ENCODE data around the gene GREB1.

The GREB1 gene

DNA sequence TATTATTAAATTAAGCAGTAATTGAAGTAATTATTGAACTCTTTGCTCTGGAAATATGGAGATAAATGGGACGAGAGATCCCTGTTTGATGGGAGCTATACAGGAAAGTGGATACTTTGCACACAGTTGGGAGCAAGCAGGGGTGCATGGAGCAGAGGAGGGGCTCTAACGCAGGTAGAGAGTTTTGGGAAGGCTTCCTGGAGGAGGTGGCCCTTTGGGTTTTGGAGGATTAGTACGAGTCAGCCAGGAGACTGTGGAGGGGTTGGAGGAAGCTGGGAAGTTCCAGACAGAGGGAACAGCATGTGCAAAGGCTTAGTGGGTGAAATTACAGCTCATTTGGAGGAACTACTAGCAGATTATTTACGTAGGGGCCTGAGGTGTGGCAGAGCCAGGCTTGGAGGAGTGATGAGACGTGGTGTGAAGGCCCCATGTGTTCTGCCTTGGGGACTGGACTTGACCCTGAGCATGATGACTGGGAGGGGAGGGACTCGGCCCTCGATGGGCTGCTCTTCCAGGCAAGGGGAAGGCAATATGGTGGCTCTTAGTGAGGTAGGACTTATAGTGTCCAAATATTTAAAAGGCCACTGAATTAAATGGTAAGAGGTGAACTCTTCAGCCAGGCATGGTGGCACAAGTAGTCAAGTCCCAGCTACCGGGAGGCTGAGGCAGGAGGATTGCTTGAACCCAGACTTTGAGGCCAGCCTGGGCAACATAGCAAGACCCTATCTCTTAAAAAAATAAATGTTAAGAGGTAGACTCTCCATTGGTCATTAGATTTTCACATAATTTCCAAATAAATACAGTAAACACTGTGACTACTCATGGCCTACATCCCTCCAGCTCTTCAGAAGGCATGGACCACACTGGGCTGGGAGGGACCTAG, 30.2 kb downstream of the GREB1 start:
- FAIRE-seq = no peak

DNA sequence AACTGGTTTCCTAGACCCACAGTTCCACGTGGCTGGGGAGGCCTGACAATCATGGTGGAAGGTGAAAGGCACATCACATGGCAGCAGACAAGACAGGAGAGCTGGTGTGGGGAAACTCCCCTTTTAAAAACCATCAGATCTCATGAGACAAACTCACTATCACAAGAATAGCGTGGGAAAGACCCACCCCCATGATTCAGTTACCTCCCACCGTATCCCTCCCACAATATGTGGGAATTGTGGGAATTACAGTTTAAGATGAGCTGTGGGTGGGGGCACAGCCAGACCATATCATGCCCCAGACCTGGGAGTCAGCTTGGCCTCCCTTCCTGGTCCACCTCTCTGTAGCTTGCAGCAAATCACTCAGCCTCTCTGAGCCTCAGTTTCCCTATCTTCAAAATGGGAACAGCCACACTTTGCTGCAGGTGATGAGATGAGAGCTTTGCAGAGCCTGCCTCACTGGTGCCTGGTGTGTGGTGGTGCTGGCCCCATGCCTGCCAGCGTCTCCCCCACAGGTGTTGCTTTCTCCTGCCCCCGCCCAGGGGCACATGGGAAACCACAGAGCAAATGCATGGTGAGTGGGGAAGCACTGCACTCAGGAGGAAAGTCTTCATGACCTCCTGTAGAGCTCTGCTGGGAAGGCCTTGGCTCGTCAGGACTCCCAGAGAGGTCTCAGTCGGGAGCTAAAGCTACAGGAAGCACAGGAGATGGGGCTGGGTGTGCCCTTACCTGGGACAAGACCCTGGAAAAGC, 31.1 kb downstream of the GREB1 start:
- FAIRE-seq = no peak

DNA sequence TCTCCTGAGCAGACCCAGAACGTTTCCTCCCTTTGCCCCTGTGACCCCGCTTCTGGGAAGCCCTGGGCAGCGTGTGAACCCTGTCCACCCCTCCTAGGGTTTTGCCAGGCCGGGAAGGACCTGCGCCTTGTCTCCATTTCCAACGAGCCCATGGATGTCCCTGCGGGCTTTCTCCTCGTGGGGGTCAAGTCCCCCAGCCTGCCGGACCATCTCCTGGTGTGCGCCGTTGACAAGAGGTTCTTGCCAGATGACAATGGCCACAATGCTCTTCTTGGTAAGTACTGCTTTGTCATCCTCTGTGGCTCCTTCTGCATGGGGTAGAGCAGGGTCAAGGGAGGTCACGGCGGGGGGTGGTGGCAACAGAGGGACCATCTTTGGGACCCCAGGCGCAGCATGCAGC, 32.5 kb downstream of the GREB1 start:
- FAIRE-seq = no peak

DNA sequence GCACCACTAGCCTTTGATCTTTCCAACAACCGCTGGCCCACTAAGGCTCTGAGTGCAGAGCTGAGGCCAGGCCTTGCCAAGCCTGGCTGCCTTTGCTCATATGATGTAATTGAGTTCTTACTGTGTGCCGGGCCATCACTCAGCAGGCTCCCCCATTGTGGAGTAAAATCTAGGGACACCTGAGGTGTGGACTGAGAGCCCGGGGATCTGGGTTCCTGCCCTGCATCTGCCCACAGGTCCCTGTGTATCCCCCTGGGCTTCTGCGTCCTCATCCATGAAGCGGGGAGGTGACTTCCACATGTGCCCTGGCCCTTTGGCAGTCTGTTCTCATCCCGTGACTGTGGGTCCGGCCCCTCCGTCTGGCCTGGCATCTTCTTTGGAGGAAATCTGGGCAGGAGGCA, 33.8 kb downstream of the GREB1 start:
- FAIRE-seq = no peak

DNA sequence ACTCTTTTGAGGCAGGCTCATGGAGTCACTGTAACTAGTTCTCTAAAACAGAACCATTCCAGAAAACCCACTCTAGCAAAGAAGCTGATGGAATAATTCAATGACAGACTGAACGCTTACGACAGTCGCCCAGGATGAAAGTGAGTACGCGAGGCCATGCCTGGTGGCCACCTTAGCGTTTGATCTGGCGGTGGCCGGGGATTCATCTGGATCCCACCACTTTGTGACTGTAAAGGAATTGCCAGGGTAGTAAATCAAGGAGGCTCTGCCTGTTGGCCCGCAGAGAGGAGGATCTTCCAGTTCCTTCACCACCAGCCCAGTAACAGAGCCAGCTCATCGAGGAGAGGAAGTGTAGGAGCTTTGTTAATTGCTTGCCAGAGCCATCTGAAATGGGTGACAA, 34.6 kb downstream of the GREB1 start:
- no peak for FAIRE-seq

DNA sequence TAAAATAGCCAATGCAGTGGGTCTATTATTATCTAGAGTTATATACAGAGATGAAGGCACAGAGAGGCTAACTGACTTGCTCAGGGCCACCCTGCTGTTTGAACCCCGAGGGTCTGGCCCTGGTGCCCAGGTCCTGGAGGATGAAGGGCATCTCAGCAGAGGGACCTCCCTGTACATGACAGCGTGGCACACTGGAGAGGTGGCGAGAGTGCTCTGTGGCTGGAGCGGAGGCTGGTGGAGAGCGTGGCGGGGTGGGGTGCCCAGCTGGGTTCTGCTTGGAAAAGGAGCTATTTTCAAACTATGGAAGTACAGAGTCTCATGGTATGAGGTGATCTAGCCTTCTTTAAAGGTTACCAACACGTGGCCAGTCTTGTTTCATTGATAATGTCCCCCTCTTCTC, 35.8 kb downstream of the GREB1 start:
- no peak for FAIRE-seq

DNA sequence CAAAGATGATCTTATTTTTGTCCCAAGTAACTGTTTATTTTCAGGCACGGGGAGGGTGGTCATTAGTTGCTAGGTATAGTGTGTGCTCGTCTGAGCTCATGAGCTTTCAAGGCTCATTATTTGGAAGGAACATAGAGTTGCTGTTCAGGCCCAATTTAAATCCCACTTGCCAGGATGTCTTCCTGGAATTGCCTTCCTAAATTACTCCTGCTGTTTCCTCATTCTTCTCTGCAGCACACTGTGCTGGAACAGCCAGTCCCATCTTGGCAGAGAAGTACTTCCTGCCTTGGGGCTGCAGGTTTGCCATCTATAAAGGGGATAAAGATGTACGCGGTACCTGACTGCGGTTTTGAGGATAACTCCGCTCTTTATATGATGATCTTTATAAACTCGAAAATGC, 37.3 kb downstream of the GREB1 start:
- no peak for FAIRE-seq

DNA sequence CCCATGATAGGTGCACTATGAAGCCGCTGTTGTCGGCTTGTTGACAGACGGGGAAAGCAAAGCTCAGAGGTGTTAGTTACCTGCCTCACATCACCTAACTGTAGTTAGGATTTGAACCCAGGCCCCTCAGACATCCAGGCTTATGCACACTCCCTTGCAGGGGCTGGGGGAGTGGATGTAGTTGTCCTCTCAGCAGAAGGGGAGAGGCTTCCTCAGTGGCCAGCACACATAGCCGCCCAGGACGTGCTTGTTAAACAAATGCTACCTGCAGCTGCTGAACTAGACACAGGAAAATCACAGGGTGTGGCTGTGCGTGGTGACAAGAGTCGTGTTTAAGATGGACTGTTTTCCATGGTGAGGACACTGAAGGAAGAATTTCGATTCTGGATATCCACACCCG, 39.2 kb downstream of the GREB1 start:
- FAIRE-seq = no peak

DNA sequence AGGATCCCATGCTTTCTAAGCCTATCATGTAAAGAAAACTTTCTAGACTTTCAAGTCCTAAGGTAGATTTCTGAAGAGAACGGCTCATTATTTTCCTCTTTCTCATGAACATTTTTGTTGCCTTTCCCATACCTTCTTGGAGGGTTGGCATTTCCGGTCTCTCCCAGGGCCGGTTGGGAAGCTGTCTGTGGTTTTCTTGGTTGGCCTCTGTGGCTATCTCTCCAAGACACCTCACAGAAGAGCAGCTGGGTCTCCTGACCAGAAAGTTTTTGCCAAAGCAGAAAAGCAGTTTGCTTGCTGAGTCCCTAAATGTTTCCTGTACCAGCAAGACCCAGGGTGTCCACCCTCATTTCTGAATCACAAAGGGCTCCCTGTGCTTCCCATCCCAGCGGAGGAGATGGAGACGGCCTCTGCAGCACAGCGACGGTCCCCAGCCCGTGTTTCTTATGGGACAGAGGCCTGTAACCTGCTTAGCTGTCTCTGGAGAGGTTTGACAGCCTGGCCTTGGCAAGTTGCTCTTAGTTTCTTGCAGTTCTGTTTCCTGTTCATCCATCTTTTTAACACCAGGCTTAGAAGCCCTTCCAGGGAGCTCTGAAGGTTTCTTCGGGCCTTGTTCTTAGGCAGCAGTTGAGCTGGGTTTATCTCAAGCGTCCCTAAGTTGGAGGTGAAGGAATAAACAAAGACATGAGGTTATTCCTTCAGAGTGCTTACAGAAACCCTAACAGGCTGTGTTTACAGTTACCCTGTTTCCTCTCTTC, 39.8 kb downstream of the GREB1 start:
- FAIRE-seq = no peak

DNA sequence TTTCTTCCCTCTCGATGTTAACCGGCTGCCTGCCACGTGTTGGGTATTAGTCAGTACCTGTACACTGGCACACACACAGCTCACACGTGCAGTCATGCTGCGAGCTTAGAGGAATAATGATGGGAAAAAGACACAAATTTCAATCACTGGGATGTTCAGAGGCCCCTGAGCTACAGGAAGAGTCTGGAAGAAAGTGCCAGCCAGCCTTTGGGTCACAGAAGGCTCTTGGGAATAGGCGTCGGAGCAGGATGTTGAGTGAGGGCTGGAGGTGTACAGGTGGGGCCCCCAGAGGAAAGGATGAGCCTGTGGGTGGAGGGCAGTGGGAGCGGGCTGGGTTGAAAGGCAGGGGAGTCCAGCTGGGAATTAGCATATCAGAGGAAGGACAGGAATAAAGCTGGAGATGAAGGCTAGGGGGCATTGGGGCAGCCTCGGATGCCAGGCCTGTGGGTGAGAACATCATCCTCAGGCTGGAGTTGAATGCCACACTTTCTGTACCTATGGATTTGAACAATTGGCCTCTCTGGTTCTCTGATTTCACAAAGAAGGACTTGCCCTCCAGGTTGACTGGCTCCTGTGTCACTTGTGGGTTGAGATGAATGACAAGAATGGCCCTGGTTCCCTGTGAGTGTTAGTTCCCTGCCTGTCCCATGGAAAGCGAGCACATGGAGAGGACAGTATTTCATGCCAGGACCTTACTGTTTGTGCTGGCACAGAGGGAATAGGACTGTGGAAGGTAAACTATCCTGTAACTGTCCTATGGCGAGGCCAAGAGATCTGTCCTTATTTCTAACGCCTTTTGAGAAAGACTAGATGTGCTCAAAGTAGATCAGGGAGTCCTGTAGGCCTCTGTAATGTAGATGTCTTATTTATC, 40.6 kb downstream of the GREB1 start:
- FAIRE-seq = no peak

DNA sequence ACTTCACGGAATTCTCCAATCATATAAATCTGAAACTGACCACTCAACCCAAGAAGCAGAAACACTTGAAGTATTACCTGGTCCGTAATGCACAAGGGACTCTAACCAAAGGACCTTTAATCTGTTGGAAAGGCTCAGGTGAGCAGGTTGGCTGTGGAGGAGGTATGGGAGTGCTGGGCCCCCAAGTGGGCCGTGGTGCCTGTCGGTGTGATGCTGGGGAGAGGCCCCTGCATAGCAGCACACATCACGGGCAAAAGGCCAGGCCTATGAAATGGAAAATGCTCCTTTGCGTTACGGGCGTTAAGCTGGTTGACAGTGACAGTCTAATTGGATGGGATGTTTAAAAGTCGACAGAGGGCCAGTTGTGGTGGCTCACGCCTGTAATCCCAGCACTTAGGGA, 42.6 kb downstream of the GREB1 start:
- FAIRE-seq = no peak

DNA sequence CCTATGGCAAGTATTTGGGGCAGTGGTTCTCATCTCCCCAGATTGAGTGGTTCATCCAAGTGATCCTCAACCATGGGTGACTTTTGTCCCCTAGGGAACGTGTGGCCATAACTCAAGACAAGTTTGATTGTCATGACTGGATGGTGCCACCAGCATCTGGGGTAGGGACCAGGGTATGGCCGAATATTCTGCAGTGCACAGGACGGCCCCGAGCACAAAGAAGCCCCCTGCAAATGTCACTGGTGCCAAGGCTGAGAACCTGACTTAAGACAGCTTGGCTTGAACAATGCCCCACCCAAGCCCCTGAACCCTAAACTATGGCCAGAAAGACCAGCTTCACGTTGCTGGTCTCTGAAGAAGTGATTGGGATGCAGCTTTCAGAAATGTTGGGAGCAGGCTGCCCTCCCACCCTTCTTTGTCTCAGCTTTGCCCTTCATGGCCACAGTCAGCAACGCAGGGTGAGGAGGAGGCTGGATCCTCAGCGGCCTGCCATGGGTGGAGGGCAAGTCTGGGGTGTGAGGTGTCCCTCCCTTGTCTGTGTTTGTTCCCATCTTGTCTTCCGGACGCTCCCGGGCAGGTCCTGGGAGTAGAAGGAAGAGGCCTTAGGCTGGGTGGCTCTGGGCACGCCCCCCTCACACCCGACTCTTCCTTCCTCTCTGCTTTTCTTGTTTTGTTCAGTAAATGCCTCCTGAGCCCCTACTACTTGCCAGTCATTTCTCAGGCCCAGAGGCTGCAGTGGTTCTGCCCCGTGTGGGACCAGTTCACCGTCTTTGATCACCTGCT, 43.4 kb downstream of the GREB1 start:
- no peak for FAIRE-seq

DNA sequence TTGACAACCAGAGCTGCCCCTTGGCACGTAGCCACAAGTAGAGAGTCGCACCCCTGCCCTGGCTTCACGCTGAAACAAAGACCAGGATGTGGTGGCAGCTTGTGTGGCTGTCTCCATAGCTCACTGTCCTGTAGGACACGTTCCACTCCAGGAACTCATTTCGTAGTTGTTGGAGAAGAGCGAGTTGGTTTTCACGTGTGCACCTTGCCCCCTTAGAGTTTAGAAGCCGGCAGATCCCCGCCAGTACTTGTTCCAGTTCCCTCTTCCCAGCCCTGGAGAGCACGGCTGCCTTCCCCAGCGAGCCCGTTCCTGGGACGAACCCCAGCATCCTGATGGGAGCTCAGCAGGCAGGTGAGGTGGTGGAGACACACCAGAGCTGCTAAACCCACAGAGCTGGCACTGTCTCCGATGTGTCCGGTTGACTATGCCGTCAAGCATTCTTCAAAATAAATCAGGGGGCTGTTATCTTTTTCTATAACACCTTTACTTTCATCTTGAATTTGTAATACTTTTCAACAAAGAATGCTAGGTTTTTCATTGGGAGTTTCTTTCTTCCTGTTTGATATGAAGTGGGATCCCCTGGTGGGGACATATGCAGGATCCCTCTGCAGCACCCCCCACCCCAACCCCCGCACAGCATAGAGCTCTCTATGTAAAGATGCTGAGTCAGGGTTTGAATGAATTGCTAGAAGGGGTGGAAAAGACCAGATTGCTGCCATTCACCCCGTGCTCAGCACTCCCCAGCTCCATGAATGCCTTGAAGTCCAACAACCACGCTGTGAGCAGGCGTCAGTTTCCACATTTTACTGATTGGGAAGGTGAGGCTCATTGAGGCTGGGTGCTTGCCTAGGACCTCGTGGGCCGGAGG, 44.5 kb downstream of the GREB1 start:
- no peak for FAIRE-seq

DNA sequence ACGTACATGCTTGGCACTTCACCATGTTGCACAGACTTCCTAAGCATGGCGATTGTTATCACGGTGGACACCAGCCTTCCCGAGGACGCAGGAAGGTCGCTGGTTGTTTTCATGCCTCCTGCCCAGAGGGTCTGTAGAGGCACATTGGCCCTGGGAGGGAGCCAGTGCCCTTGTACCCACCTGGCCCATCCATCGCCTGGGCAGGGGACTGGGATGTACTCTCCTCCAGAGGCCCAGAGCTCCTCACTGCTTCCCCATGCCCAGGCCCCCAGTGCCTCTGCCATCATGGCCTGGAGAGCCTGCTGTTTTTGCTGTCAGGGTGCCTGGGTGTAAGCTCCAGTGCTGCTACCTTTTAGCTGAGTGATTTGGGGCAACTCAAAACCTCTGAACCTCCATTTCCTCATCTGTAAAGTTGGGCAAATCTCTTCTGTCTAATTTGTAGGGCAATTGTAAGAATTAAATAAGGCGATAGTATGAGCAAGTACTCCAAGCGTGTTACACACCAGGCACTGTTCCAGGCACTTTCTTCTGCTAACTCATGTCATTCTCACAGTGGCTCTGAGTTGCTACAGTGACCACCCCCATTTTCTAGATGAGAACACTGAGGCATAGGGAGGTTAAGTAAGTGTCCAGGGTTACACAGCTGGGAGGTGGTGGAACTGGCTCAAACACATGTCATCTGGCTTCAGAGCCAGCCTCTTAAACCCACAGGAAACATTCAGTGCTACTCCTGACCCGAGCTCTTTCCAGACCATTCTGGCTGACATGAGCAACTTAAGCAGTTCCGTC, 45.3 kb downstream of the GREB1 start:
- no peak for FAIRE-seq

DNA sequence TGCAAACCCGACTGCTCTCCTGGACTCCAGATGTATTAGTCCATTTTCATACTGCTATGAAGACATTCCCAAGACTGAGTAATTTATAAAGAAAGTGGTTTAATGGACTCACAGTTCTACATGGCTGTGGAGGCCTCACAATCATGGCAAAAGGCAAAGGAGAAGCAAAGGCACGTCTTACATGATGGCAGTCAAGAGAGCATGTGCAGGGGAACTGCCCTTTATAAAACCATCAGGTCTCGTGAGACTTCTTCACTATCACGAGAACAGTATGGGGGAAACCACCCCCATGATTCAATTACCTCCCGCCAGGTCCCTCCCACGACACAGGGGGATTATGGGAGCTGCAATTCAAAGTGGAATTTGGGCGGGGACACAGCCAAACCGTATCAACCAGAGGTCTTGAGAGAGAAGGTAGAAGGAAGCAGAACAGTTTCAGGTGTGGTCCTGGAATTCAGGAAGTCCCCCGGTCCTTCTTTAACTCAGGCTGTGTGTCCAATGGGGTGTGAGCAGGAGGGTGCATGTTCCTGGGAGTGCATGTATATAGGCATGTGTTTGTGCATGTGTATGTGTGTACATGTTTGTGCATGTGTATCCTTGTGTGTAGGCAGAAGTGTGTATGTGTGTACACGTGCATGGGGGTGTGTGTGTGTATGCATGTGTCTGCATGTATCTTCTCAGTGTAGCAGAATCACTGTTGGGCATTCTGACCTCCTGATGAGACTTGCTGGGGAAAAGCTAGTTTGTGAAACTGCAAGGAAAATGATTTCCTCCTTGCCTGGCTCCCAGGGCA, 46.2 kb downstream of the GREB1 start:
- FAIRE-seq = no peak

DNA sequence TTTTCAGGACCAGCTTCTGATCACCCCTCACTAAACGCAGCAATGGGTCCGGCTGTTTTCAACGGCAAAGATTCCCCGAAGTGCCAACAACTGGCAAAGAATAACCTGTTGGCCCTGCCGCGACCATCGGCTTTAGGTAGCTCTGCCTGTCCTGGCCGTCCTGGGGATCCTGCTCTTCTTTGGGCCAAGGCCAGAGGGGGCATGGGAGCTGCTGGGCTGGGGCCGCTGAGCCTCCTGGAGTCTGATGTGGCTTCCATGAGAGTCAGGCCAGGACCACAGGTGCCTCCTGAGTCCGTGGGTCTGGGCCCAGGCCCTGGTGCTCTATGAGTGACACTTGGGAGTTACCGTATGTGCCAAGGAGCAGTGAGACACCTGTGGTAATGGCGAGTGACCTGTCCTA, 46.9 kb downstream of the GREB1 start:
- FAIRE-seq = no peak

DNA sequence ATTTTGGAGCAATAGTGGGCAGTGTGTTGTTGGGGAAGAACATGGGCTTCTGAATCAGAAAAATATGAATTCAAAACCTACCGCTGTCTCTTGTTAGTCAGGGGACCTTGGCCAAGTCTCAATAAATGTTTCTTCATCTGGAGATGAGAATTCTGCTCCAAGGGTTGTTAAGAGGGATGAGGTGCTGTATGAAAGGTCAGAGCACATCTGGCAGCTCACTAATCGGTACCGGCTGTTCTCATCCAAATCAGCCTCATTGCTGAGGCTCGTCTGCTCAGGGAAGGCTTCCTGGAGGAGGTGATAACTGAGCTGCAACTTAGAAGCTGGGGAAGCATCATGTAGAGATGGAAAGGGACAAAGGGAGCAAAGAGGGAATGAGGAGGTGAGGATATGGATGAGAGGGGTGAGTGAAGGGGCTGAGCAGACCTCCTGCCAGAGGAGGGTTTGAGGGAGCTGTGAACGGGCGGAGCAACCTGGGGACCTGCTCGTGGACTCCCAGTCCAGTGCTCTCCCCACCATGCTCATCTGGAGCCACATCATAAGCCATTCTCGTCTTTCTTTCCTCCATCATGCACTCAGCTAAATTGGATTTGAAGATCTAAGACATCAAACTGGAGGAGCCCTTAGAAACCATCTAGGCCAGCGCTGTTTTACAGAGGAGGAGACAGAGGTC, 47.4 kb downstream of the GREB1 start:
- FAIRE-seq = no peak

All from colon (tissue), 2 donors.